ENCODE results near the gene BEND4. TPM values are rescaled to one million over a fixed set of nuclear protein-coding genes. Genes with fewer than 3 reads are reported as not detected.

BEND4 gene
- total RNA-seq, 1 experiment from 2014 or later, result not detected

GRCh38 chr4:42132099-42132498 is 20.4 kb downstream of the BEND4 start:
- H3K9me3 ChIP-seq (ENCODE audit: insufficient read depth, low read depth), result no peaks in the 10 kb centered on the region
- intact Hi-C loops (cut with micrococcal nuclease; ENCODE audit: unreplicated experiment), result no loop called here
- no peaks in the 10 kb centered on the region for H4K20me1 ChIP-seq (ENCODE audit: insufficient read depth)
- TF ChIP-seq, protein P1, sequence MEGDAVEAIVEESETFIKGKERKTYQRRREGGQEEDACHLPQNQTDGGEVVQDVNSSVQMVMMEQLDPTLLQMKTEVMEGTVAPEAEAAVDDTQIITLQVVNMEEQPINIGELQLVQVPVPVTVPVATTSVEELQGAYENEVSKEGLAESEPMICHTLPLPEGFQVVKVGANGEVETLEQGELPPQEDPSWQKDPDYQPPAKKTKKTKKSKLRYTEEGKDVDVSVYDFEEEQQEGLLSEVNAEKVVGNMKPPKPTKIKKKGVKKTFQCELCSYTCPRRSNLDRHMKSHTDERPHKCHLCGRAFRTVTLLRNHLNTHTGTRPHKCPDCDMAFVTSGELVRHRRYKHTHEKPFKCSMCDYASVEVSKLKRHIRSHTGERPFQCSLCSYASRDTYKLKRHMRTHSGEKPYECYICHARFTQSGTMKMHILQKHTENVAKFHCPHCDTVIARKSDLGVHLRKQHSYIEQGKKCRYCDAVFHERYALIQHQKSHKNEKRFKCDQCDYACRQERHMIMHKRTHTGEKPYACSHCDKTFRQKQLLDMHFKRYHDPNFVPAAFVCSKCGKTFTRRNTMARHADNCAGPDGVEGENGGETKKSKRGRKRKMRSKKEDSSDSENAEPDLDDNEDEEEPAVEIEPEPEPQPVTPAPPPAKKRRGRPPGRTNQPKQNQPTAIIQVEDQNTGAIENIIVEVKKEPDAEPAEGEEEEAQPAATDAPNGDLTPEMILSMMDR (conservative IDR thresholded peaks at IDR 0.05), result no peak; the same call in 1 of the 2 replicates
- no peak for TF ChIP-seq EZH2 (IDR thresholded peaks at IDR 0.05; ENCODE audit: low read depth)
- H3K9me2 ChIP-seq (ENCODE audit: insufficient read depth), result no peaks in the 10 kb centered on the region
- no peak overlapping the region for H3K27ac ChIP-seq
- no peak overlapping the region for H3K4me3 ChIP-seq
- no peak overlapping the region for H3K4me2 ChIP-seq
- no peaks in the 10 kb centered on the region for H3K79me2 ChIP-seq (ENCODE audit: low read depth)
- no peak overlapping the region for H2AFZ ChIP-seq
- ChIA-PET POLR2A (ENCODE audit: unreplicated experiment) (no interaction called here), CTCF (no interaction called here)
- no TSS peak for BruUV-seq (replicated peaks)
- H3K4me1 ChIP-seq (replicated peaks; ENCODE audit: insufficient read depth), result no peaks in the 10 kb centered on the region
- no peaks in the 10 kb centered on the region for H3K36me3 ChIP-seq (ENCODE audit: low read depth)
- no peaks in the 10 kb centered on the region for H3F3A ChIP-seq (ENCODE audit: insufficient read depth, low read depth)
- peaks cover 73% of the 10 kb centered on the region for H3K27me3 ChIP-seq (ENCODE audit: insufficient read depth, low read depth)
- no peak for DNase-seq

DNA sequence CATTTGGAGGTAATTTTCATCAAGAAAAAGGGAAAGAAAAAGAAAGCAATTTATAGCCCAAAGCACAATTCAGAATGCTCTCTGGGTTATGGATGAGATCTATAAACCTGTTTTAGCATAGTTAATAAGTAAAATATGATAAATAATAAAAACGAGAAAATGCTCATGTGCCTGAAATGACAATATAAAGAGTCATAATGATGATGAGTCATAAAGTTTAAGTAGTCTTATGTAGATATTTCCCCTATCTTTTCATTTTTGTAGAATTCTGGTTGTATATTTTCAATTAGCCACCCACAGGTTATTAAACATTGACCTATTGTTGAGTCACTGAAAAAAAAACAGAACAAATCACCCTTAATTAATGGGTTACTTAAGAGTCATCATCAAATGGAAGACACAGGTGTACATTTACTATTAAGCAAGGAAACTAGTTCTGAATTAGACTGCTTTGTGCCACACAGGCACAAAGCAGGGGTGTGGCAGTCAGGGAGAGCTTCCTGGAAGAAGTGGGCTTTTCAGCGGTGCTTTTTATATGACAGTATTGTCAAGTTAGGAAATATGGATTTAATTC is 29.3 kb downstream of the BEND4 start:
- no peaks in the 10 kb centered on the region for H3F3A ChIP-seq (ENCODE audit: insufficient read depth, low read depth)
- H3K36me3 ChIP-seq (ENCODE audit: low read depth), result no peaks in the 10 kb centered on the region
- no peaks in the 10 kb centered on the region for H3K9me3 ChIP-seq (ENCODE audit: insufficient read depth, low read depth)
- H3K9me2 ChIP-seq (ENCODE audit: insufficient read depth), result no peaks in the 10 kb centered on the region
- H3K4me3 ChIP-seq, result no peak overlapping the region
- DNase-seq, result no peak
- no peak overlapping the region for H2AFZ ChIP-seq
- POLR2A ChIA-PET (ENCODE audit: unreplicated experiment), result no interaction called here
- BruUV-seq (replicated peaks), result no TSS peak
- no peak overlapping the region for H3K4me2 ChIP-seq
- H3K79me2 ChIP-seq (ENCODE audit: low read depth), result no peaks in the 10 kb centered on the region
- H3K27me3 ChIP-seq (ENCODE audit: insufficient read depth, low read depth), result peaks cover 98% of the 10 kb centered on the region
- no peak overlapping the region for H3K27ac ChIP-seq
- no peaks in the 10 kb centered on the region for H4K20me1 ChIP-seq (ENCODE audit: insufficient read depth)
- intact Hi-C loops (cut with micrococcal nuclease; ENCODE audit: unreplicated experiment), result no loop called here
- CTCF ChIA-PET, result no interaction called here
- H3K4me1 ChIP-seq (replicated peaks; ENCODE audit: insufficient read depth), result no peaks in the 10 kb centered on the region
- TF ChIP-seq, protein P1 (conservative IDR thresholded peaks at IDR 0.05), result no peak
- TF ChIP-seq EZH2 (IDR thresholded peaks at IDR 0.05; ENCODE audit: low read depth), result no peak

- H3K36me3 ChIP-seq (ENCODE audit: low read depth), result no peaks in the 10 kb centered on the region
- H3K4me3 ChIP-seq, result no peak overlapping the region
- H3F3A ChIP-seq (ENCODE audit: insufficient read depth, low read depth), result no peaks in the 10 kb centered on the region
- POLR2A ChIA-PET (ENCODE audit: unreplicated experiment), result no interaction called here
- no peaks in the 10 kb centered on the region for H3K4me1 ChIP-seq (replicated peaks; ENCODE audit: insufficient read depth)
- no peaks in the 10 kb centered on the region for H3K9me3 ChIP-seq (ENCODE audit: insufficient read depth, low read depth)
- no peak overlapping the region for H3K27ac ChIP-seq
- TF ChIP-seq EZH2 (IDR thresholded peaks at IDR 0.05; ENCODE audit: low read depth), result no peak
- TF ChIP-seq, protein P1 (conservative IDR thresholded peaks at IDR 0.05), result no peak
- BruUV-seq (replicated peaks), result no TSS peak
- H3K4me2 ChIP-seq, result no peak overlapping the region
- no peaks in the 10 kb centered on the region for H3K9me2 ChIP-seq (ENCODE audit: insufficient read depth)
- no peak for DNase-seq
- H2AFZ ChIP-seq, result no peak overlapping the region
- H3K27me3 ChIP-seq (ENCODE audit: insufficient read depth, low read depth), result peaks cover 98% of the 10 kb centered on the region
- CTCF ChIA-PET, result no interaction called here
- intact Hi-C loops (cut with micrococcal nuclease; ENCODE audit: unreplicated experiment), result no loop called here
- no peaks in the 10 kb centered on the region for H4K20me1 ChIP-seq (ENCODE audit: insufficient read depth)
- no peaks in the 10 kb centered on the region for H3K79me2 ChIP-seq (ENCODE audit: low read depth)
Observed at GRCh38 chr4:42122237-42122636, 30.2 kb downstream of the BEND4 start.
